Measurements from ENCODE around the gene PCDHGB1.
"Not testable (repeated sequence)": the region's sequence is repeated elsewhere in the genome, so short reads cannot be mapped to it uniquely, and the experiment has no call there.

The PCDHGB1 gene

DNA sequence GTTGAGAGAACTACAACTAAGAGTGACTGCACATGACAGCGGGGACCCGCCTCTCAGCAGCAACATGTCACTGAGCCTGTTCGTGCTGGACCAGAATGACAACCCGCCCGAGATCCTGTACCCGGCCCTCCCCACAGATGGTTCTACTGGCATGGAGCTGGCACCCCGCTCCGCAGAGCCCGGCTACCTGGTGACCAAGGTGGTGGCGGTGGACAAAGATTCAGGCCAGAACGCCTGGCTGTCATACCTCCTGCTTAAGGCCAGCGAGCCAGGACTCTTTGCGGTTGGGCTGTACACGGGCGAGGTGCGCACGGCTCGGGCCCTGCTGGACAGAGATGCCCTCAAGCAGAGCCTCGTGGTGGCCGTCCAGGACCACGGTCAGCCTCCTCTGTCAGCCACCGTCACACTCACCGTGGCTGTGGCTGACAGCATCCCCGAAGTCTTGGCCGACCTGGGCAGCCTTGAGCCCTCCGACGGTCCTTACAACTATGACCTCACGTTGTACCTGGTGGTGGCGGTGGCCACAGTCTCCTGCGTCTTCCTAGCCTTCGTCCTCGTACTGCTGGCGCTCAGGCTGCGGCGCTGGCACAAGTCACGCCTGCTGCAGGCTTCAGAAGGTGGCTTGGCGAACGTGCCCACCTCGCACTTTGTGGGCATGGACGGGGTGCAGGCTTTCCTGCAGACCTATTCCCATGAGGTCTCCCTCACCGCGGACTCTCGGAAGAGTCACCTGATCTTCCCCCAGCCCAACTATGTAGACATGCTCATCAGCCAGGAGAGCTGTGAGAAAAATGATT lies 34.8 kb downstream of the PCDHGB1 start:
- DNase-seq: no peak

DNA sequence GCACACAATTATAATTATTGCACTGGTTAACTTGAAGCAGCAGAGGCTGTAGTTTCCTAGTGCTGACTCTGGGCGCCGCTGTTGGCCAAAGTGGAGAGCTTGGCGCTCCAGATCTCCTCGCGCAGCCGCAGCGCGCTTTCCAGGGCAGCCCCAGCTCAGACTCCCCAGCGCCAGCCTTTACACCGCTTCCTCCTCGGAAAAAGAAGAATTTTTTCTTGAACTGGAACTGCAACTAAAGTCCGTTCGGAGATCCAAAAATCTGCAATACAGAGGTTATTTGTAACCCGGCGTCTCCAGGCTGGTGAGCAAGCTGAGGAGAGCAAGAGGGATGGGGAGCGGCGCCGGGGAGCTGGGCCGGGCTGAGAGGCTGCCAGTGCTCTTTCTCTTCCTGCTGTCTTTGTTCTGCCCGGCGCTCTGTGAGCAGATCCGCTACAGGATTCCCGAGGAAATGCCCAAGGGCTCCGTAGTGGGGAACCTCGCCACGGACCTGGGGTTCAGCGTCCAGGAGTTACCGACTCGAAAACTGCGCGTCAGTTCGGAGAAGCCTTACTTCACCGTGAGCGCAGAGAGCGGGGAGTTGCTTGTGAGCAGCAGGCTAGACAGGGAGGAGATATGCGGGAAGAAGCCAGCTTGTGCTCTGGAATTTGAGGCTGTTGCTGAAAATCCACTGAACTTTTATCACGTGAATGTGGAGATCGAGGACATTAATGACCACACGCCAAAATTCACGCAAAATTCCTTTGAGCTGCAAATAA lies 37.8 kb downstream of the PCDHGB1 start, which contains the start of gene PCDHGB4:
TSS of gene PCDHGB4 (plus strand) at position 142 of the 755 bp plus-strand sequence. CDS start at position 329, 187 bp downstream.
- DNase-seq: peak; percentile 7

DNA sequence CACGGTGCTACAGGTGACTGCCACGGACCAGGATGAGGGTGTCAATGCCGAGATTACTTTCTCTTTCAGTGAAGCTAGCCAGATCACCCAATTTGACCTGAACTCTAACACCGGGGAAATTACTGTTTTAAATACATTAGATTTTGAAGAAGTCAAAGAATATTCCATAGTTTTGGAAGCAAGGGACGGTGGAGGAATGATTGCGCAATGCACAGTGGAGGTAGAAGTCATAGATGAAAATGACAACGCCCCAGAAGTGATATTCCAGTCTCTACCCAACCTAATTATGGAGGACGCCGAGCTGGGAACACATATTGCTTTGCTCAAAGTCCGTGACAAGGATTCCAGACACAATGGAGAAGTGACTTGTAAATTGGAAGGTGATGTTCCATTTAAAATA lies 38.8 kb downstream of the PCDHGB1 start:
- DNase-seq: no peak

DNA sequence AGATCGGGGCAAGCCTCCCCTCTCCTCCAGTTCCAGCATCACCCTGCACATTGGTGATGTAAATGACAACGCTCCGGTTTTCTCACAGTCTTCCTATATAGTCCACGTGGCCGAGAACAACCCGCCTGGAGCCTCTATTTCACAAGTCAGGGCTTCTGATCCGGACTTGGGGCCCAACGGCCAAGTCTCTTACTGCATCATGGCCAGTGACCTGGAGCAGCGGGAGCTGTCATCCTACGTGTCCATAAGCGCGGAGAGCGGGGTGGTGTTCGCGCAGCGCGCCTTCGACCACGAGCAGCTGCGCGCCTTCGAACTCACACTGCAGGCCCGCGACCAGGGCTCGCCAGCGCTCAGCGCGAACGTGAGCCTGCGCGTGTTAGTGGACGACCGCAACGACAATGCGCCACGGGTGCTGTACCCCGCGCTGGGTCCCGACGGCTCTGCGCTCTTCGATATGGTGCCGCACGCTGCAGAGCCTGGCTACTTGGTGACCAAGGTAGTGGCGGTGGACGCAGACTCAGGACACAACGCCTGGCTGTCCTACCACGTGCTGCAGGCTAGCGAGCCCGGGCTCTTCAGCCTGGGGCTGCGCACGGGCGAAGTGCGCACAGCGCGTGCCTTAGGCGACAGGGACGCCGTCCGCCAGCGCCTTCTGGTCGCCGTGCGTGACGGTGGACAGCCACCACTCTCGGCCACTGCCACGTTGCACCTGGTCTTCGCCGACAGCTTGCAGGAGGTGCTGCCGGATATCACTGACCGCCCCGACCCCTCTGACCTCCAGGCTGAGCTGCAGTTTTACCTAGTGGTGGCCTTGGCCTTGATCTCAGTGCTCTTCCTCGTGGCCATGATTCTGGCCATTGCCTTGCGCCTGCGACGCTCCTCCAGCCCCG lies 39.5 kb downstream of the PCDHGB1 start:
- DNase-seq: no peak

DNA sequence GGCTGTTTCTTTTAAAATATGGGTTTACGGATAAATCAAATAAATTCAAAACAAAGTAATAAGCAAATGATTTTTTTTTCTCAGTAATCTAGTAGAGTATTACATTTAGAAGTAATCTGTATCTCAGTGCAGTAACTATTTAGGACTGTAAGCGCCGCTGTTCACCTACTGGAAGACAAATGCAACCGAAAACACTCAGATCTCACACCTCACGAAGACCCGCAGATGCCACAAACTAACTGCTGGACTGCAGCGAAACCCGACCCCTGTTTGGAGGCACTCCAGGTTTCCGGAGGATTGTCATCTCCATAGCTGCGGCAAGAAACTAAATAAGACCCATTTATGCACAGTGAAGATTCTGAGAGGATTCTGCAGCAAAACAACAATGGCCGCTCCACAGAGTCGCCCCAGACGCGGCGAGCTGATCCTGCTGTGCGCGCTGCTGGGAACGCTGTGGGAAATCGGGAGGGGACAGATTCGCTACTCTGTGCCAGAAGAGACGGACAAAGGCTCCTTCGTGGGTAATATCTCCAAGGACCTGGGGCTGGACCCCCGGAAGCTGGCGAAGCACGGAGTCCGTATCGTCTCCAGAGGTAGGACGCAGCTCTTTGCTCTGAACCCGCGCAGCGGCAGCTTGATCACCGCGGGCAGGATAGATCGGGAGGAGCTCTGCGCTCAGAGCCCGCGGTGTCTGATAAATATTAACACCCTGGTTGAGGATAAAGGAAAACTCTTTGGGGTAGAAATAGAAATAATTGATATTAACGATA lies 42.7 kb downstream of the PCDHGB1 start, which contains the start of gene PCDHGA8:
TSS of gene PCDHGA8 (plus strand) at position 205 of the 770 bp plus-strand sequence. CDS start at position 386, 181 bp downstream.
- DNase-seq: no peak

DNA sequence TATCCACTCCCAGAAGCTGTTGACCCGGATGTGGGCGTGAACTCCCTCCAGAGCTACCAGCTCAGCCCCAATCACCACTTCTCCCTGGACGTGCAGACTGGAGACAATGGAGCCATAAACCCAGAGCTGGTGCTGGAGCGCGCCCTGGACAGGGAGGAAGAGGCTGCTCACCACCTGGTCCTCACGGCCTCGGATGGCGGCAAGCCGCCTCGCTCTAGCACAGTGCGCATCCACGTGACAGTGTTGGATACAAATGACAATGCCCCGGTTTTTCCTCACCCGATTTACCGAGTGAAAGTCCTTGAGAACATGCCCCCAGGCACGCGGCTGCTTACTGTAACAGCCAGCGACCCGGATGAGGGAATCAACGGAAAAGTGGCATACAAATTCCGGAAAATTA lies 43.4 kb downstream of the PCDHGB1 start:
- no peak for DNase-seq

DNA sequence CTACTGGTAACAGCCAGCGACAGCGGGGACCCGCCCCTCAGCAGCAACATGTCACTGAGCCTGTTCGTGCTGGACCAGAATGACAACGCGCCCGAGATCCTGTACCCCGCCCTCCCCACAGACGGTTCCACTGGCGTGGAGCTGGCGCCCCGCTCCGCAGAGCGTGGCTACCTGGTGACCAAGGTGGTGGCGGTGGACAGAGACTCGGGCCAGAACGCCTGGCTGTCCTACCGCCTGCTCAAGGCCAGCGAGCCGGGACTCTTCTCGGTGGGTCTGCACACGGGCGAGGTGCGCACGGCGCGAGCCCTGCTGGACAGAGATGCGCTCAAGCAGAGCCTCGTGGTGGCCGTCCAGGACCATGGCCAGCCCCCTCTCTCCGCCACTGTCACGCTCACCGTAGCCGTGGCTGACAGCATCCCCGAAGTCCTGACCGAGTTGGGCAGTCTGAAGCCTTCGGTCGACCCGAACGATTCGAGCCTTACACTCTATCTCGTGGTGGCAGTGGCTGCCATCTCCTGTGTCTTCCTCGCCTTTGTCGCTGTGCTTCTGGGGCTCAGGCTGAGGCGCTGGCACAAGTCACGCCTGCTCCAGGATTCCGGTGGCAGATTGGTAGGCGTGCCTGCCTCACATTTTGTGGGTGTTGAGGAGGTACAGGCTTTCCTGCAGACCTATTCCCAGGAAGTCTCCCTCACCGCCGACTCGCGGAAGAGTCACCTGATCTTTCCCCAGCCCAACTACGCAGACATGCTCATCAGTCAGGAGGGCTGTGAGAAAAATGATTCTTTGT lies 44.7 kb downstream of the PCDHGB1 start:
- DNase-seq: not testable (repeated sequence)

DNA sequence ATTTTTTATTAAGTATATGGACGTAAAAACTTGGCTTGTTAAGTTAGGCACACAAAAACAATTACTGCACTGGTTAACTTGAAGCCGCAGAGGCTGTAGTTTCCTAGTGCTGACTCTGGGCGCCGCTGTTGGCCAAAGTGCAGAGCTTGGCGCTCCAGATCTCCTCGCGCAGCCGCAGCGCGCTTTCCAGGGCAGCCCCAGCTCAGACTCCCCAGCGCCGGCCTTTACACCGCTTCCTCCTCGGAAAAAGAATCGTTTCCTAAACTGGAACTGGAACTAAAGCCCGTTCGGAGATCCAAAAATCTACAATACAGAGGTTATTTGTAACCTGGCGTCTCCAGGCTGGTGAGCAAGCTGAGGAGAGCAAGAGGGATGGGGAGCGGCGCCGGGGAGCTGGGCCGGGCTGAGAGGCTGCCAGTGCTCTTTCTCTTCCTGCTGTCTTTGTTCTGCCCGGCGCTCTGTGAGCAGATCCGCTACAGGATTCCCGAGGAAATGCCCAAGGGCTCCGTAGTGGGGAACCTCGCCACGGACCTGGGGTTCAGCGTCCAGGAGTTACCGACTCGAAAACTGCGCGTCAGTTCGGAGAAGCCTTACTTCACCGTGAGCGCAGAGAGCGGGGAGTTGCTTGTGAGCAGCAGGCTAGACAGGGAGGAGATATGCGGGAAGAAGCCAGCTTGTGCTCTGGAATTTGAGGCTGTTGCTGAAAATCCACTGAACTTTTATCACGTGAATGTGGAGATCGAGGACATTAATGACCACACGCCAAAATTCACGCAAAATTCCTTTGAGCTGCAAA lies 48.1 kb downstream of the PCDHGB1 start, which contains the start of gene PCDHGB5:
TSS of gene PCDHGB5 (plus strand) at position 192 of the 796 bp plus-strand sequence. CDS start at position 373, 181 bp downstream.
- DNase-seq: not testable (repeated sequence)

DNA sequence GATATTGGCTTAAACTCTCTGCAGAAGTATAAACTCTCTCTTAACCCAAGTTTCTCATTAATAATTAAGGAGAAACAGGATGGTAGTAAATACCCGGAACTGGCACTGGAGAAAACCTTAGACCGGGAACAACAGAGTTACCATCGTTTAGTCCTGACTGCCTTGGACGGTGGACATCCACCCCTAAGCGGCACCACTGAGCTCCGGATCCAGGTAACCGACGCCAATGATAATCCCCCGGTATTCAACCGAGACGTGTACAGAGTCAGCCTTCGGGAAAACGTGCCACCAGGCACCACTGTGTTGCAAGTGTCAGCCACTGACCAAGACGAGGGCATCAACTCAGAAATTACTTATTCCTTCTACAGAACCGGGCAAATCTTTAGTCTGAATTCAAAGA lies 48.7 kb downstream of the PCDHGB1 start:
- DNase-seq: no peak

DNA sequence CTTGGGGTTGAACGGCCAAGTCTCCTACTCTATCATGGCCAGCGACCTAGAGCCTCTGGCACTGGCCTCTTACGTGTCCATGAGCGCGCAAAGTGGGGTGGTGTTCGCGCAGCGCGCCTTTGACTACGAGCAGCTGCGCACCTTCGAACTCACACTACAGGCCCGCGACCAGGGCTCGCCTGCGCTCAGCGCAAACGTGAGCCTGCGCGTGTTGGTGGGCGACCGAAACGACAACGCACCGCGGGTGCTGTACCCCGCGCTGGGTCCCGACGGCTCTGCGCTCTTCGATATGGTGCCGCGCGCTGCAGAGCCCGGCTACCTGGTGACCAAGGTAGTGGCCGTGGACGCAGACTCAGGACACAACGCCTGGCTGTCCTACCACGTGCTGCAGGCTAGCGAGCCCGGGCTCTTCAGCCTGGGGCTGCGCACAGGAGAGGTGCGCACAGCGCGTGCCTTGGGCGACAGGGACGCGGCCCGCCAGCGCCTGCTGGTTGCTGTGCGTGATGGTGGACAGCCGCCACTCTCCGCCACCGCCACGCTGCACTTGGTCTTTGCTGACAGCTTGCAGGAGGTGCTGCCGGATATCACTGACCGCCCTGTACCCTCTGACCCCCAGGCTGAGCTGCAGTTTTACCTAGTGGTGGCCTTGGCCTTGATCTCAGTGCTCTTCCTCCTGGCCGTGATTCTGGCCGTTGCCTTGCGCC lies 49.8 kb downstream of the PCDHGB1 start:
- DNase-seq: no peak

Data from NCI-H82 (cell line).